ENCODE results near the gene TSSK3. TPM values are rescaled to one million over a fixed set of nuclear protein-coding genes. Genes with fewer than 3 reads are reported as not detected.

TSSK3 gene
- total and polyA plus RNA-seq, 9 donors = 0.78 to 12.4 (median 4.0) TPM

DNA sequence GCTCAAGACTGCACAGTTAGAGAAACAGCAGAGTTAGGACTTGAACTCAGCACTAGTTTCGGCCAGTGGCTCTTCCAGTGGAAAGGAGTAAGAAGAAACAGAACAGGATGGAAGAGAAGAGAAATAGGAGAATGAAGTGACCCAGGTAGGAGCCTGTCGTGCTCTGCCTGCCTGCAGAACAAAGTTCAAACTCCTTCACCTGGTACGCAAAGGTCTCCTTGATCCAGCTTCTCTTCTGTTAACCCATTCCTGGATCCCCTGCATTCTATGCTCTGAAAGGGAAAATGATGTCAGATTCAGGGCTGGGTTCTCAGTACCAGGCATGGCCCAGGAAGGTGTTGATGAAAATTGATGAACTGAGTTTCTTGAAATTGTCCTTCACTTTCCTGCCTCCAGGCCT, 3.9 kb upstream of the TSSK3 start:
- 74 to 77% (median 76%) methylated on average over 3 of the region's 3 CpGs for WGBS, 3 donors
- no peak overlapping the region for H3K4me3 ChIP-seq
- H3K9me3 ChIP-seq = no peaks in the 10 kb centered on the region
- TF ChIP-seq, protein P1, sequence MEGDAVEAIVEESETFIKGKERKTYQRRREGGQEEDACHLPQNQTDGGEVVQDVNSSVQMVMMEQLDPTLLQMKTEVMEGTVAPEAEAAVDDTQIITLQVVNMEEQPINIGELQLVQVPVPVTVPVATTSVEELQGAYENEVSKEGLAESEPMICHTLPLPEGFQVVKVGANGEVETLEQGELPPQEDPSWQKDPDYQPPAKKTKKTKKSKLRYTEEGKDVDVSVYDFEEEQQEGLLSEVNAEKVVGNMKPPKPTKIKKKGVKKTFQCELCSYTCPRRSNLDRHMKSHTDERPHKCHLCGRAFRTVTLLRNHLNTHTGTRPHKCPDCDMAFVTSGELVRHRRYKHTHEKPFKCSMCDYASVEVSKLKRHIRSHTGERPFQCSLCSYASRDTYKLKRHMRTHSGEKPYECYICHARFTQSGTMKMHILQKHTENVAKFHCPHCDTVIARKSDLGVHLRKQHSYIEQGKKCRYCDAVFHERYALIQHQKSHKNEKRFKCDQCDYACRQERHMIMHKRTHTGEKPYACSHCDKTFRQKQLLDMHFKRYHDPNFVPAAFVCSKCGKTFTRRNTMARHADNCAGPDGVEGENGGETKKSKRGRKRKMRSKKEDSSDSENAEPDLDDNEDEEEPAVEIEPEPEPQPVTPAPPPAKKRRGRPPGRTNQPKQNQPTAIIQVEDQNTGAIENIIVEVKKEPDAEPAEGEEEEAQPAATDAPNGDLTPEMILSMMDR (IDR thresholded peaks at IDR 0.05) = no peak
- no peak for TF ChIP-seq POLR2A (IDR thresholded peaks at IDR 0.05)
- TF ChIP-seq EP300 (IDR thresholded peaks at IDR 0.05) = no peak
- intact Hi-C loops (cut with DNase I) = no loop called here
- no peaks in the 10 kb centered on the region for H3K36me3 ChIP-seq
- H3K4me1 ChIP-seq (ENCODE audit: insufficient read depth) = peaks cover 20% of the 10 kb centered on the region
- DNase-seq = no peak
- no peaks in the 10 kb centered on the region for H3K27me3 ChIP-seq
- H3K27ac ChIP-seq = no peak overlapping the region

DNA sequence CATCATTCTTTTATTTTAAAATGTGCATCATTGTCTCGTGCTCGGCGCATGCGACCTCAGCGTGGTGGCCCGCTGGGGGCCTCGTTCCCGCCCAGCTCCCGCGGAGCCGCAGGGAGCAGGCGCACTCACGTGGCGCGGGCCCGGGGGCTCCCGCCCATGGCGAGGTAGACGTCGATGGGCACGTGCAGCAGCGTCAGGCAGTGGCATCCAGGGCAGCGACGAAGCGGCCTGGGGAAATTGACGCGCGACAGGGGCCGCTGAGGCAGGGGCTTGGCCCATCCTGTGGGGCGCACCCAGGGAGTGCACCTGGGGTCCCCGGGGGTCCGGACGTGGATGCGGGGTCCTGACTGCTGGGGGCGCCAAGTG, 1.0 kb upstream of the TSSK3 start:
- peak in 4 of 5 donors; percentile 54 to 78 (median 70) for DNase-seq
- no peaks in the 10 kb centered on the region for H3K36me3 ChIP-seq
- intact Hi-C loops (cut with DNase I) = loop anchor here in 1 of 4 donors (10.0 kb wide), 1 partner anchor 116 kb away; the partner anchor contains the start of gene FAM167B
- H3K27me3 ChIP-seq = no peaks in the 10 kb centered on the region
- H3K4me3 ChIP-seq = peak overlapping the region; percentile 24
- H3K9me3 ChIP-seq = no peaks in the 10 kb centered on the region
- no peak for TF ChIP-seq EP300 (IDR thresholded peaks at IDR 0.05)
- TF ChIP-seq POLR2A (IDR thresholded peaks at IDR 0.05) = no peak
- TF ChIP-seq, protein P1 (IDR thresholded peaks at IDR 0.05) = no peak
- H3K4me1 ChIP-seq (ENCODE audit: insufficient read depth) = peaks cover 8% of the 10 kb centered on the region
- 35 to 64% (median 38%) methylated on average over 23 to 35 of the region's 35 CpGs for WGBS, 3 donors
- peak overlapping the region; percentile 68 to 87 for H3K27ac ChIP-seq

DNA sequence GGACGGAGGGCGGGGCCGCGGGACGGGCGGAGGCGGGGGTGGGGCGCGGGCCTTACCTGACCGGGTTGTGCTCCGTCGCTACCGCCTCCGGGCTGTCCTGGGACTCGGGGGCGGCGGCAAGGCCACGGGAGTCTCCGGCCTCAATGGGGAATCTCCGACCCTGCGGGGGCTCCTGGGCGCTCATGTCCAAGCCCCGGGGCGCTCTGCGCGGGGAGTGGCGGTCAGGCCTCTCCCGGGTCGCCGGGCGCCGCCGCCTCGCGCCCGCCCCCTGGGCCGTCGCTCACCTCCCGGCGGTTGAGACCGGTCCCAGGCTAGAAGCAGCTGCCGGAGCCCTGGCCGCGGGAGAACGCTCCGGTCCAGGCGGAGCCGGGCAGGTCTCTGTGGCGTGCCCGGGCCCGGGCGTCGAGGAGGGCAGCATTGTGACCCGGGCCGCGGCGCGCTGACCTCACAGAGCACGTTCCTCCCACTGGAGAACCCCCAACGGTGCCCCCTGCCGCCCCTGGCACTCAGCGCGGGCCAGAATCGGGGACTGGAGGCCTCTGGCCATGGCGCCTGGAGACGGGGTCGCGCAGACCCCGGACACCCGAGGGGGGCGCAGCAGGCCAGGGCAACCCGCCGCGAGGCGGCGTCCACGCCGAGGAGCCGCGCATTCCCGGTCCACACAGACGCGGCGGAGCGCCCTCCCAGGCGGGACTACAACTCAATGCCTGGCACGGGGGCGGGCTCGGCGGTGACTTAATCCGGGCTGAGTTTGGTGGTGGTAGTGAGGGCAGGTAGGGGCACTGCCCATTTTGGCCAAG, 465 bp upstream of the TSSK3 start:
- H3K4me1 ChIP-seq (ENCODE audit: insufficient read depth) = peaks cover 8% of the 10 kb centered on the region
- DNase-seq = peak; percentile 77 to 88 (median 83)
- no peaks in the 10 kb centered on the region for H3K27me3 ChIP-seq
- intact Hi-C loops (cut with DNase I) = loop anchor here in 1 of 4 donors (10.0 kb wide), 1 partner anchor 117 kb away; the partner anchor contains the start of gene FAM167B
- TF ChIP-seq POLR2A (IDR thresholded peaks at IDR 0.05) (no peak), EP300 (IDR thresholded peaks at IDR 0.05) (no peak)
- TF ChIP-seq, protein P1 (IDR thresholded peaks at IDR 0.05) = peak; percentile 46 to 84 (median 78)
- 1 to 4% (median 2%) methylated on average over 38 to 91 of the region's 91 CpGs for WGBS, 3 donors
- H3K4me3 ChIP-seq = peak overlapping the region; percentile 24
- no peaks in the 10 kb centered on the region for H3K36me3 ChIP-seq
- peak overlapping the region; percentile 68 to 87 for H3K27ac ChIP-seq
- no peaks in the 10 kb centered on the region for H3K9me3 ChIP-seq

DNA sequence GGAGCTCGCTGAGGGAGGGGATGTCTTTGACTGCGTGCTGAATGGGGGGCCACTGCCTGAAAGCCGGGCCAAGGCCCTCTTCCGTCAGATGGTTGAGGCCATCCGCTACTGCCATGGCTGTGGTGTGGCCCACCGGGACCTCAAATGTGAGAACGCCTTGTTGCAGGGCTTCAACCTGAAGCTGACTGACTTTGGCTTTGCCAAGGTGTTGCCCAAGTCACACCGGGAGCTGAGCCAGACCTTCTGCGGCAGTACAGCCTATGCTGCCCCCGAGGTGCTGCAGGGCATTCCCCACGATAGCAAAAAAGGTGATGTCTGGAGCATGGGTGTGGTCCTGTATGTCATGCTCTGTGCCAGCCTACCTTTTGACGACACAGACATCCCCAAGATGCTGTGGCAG, 1.4 kb downstream of the TSSK3 start:
- TF ChIP-seq, protein P1 (IDR thresholded peaks at IDR 0.05) = no peak
- no peak for TF ChIP-seq EP300 (IDR thresholded peaks at IDR 0.05)
- TF ChIP-seq POLR2A (IDR thresholded peaks at IDR 0.05) = no peak
- peaks cover 8% of the 10 kb centered on the region for H3K4me1 ChIP-seq (ENCODE audit: insufficient read depth)
- no peak overlapping the region for H3K27ac ChIP-seq
- WGBS, 3 donors = 90 to 94% (median 90%) methylated on average over 12 of the region's 12 CpGs
- no peaks in the 10 kb centered on the region for H3K27me3 ChIP-seq
- no peaks in the 10 kb centered on the region for H3K9me3 ChIP-seq
- no peak overlapping the region for H3K4me3 ChIP-seq
- DNase-seq = peak in 1 of 5 donors; percentile 48
- intact Hi-C loops (cut with DNase I) = loop anchor here in 1 of 4 donors (10.0 kb wide), 1 partner anchor 119 kb away; the partner anchor contains the start of gene FAM167B
- H3K36me3 ChIP-seq = no peaks in the 10 kb centered on the region

Measured in ovary (tissue), 9 donors.